GM12878 (cell line): Measurements from ENCODE around the gene VAV2. TPM values are rescaled to one million over a fixed set of nuclear protein-coding genes. Genes with fewer than 3 reads are reported as not detected.

Experiments
- ATAC-seq: fragments of 200-7000 bp; cut with Tn5 transposase; 3 replicates; pipeline ENCODE4 v1.9.1; 2020; ENCODE audit warnings: mild to moderate bottlenecking, moderate library complexity
- BruUV-seq: library from RNA; stranded (reverse); fragments of 400-500 nt; replicated peaks from 2 replicates; lab custom pipeline; 2021; lab: Mats Ljungman, UMichigan
- CTCF ChIA-PET: fragments of 300-600 bp; sonication (Branson Sonifier 250); formaldehyde crosslinking; extraction: SDS; loops from one replicate; lab custom pipeline; 2021; ENCODE audit warnings: inconsistent platforms; lab: Yijun Ruan, JAX
- POLR2A ChIA-PET: fragments of 350-600 bp; formaldehyde crosslinking; extraction: SDS; loops from one replicate; lab custom pipeline; 2021; ENCODE audit warnings: inconsistent platforms; lab: Charles Lee
- RAD21 ChIA-PET: fragments of 300-600 bp; sonication (Branson Sonifier 250); formaldehyde crosslinking; loops from one replicate; lab custom pipeline; 2023; ENCODE audit warnings: antibody characterized with exemption; ENCODE audit not compliant: unreplicated experiment; lab: Charles Lee
- SMC1A ChIA-PET: fragments of 300-600 bp; sonication (Branson Sonifier 250); formaldehyde crosslinking; loops from one replicate; lab custom pipeline; 2023; ENCODE audit not compliant: unreplicated experiment, uncharacterized antibody; lab: Charles Lee
- DNase-seq: peaks from one replicate; pipeline ENCODE4 v3.0.0-alpha.2; 2011; ENCODE audit warnings: low read depth, low spot score
- FAIRE-seq: peaks from 3 replicates; lab custom pipeline; 2011; peaks lifted over from hg19 to GRCh38; lab: Jason Lieb, UNC
- H2AFZ ChIP-seq: 2 replicates; pipeline ENCODE4 v1.6.0; 2011; ENCODE audit warnings: low read depth, low read length, control low read depth; ENCODE audit not compliant: control insufficient read depth
- H3K27ac ChIP-seq: 2 replicates; pipeline ENCODE4 v1.5.1; 2011; ENCODE audit warnings: control low read depth; ENCODE audit not compliant: control insufficient read depth, insufficient read depth
- H3K27me3 ChIP-seq, 2 experiments: replicated peaks in 1 of 2; 2 replicates each; pipeline versions ENCODE4 v1.6.0 to v1.6.1; 2011; ENCODE audit warnings: low read length in 1 of 2; ENCODE audit not compliant: control insufficient read depth in 2 of 2, insufficient read depth in 2 of 2
- H3K36me3 ChIP-seq, 2 experiments: 2 replicates each; pipeline ENCODE4 v1.5.1; 2011; ENCODE audit warnings: low read length in 1 of 2; ENCODE audit not compliant: control insufficient read depth in 2 of 2, insufficient read depth in 2 of 2
- H3K4me1 ChIP-seq: 2 replicates; pipeline ENCODE4 v1.6.1; 2011; ENCODE audit warnings: mild to moderate bottlenecking, low read length, moderate library complexity, mixed read lengths; ENCODE audit not compliant: control insufficient read depth, insufficient read depth
- H3K4me2 ChIP-seq: 2 replicates; pipeline ENCODE4 v1.6.0; 2011; ENCODE audit warnings: control low read depth; ENCODE audit not compliant: control insufficient read depth, insufficient read depth
- H3K4me3 ChIP-seq: fragments of 200-600 bp; sonication (generic); 2 replicates; pipeline ENCODE4 v1.5.1; 2016
- H3K79me2 ChIP-seq: 2 replicates; pipeline ENCODE4 v1.6.0; 2011; ENCODE audit warnings: low read length; ENCODE audit not compliant: control insufficient read depth, insufficient read depth
- H3K9ac ChIP-seq: 2 replicates; pipeline ENCODE4 v1.8.0; 2011; ENCODE audit warnings: low read length, control low read depth, mixed read lengths; ENCODE audit not compliant: control insufficient read depth, insufficient read depth
- H3K9me3 ChIP-seq: replicated peaks from 3 replicates; pipeline ENCODE4 v1.5.1; 2011; ENCODE audit warnings: mild to moderate bottlenecking, low read length; ENCODE audit not compliant: control insufficient read depth, insufficient read depth
- H4K20me1 ChIP-seq: 2 replicates; pipeline ENCODE4 v1.6.0; 2011; ENCODE audit not compliant: control insufficient read depth, insufficient read depth
- BCL3 ChIP-seq: IDR thresholded peaks from 2 replicates; pipeline ENCODE4 v1.6.1; 2011; ENCODE audit warnings: borderline replicate concordance, low read depth, mild to moderate bottlenecking, moderate library complexity, low read length; ENCODE audit not compliant: insufficient read depth, poor library complexity, severe bottlenecking
- CHD1 ChIP-seq: IDR thresholded peaks from 2 replicates; pipeline ENCODE4 v1.6.1; 2012; ENCODE audit warnings: low read depth, low read length, improper control_type of control experiment
- CHD2 ChIP-seq: IDR thresholded peaks from 2 replicates; pipeline ENCODE4 v1.6.1; 2011; ENCODE audit warnings: low read depth, low read length, improper control_type of control experiment, borderline replicate concordance
- ETV6 ChIP-seq, 2 experiments: fragments of 450-650 bp in 1 of 2; IDR thresholded peaks in 1 of 2; conservative IDR thresholded peaks in 1 of 2; 2 replicates each; pipeline ENCODE4 v1.6.1; 2014; ENCODE audit warnings: antibody characterized with exemption in 1 of 2, borderline replicate concordance in 1 of 2, low read depth in 1 of 2, mild to moderate bottlenecking in 1 of 2, moderate library complexity in 1 of 2
- IKZF2 ChIP-seq, 2 experiments: fragments of 450-650 bp; IDR thresholded peaks; 2 replicates each; pipeline ENCODE4 v1.6.1; 2017; ENCODE audit warnings: mild to moderate bottlenecking in 2 of 2, moderate library complexity in 2 of 2
- MTA2 ChIP-seq: fragments of 450-650 bp; IDR thresholded peaks from 2 replicates; pipeline ENCODE4 v1.6.1; 2016; ENCODE audit warnings: low read depth, mild to moderate bottlenecking, moderate library complexity
- RB1 ChIP-seq: fragments of 450-650 bp; formaldehyde crosslinking; IDR thresholded peaks from 2 replicates; pipeline ENCODE4 v1.6.1; 2017; ENCODE audit warnings: mild to moderate bottlenecking, borderline replicate concordance
- SIX5 ChIP-seq: IDR thresholded peaks from 2 replicates; pipeline ENCODE4 v1.6.1; 2011; ENCODE audit warnings: mild to moderate bottlenecking, low read depth, low read length, moderate library complexity; ENCODE audit not compliant: severe bottlenecking
- TBL1XR1 ChIP-seq: IDR thresholded peaks from 2 replicates; pipeline ENCODE4 v1.6.1; 2012; ENCODE audit warnings: low read depth, low read length, improper control_type of control experiment
- TCF12 ChIP-seq: IDR thresholded peaks from 2 replicates; pipeline ENCODE4 v1.6.1; 2011; ENCODE audit warnings: low read depth, mild to moderate bottlenecking, low read length
- YBX1 ChIP-seq: fragments of 450-650 bp; IDR thresholded peaks from 2 replicates; pipeline ENCODE4 v1.6.1; 2016; ENCODE audit warnings: antibody characterized with exemption
- ZNF384 ChIP-seq: IDR thresholded peaks from 2 replicates; pipeline ENCODE4 v1.6.1; 2012; ENCODE audit warnings: low read depth, mild to moderate bottlenecking, low read length, improper control_type of control experiment, borderline replicate concordance
- ZZZ3 ChIP-seq: IDR thresholded peaks from 2 replicates; pipeline ENCODE4 v1.6.1; 2011; ENCODE audit warnings: low read depth; ENCODE audit not compliant: control insufficient read depth, insufficient read length
- WGBS: methylation state at CpG from one replicate; pipeline ENCODE4 v1.1.6; 2016; ENCODE audit warnings: low lambda C conversion rate; ENCODE audit not compliant: insufficient replicate concordance, insufficient coverage; ENCODE audit errors: missing lambda C conversion rate; 5-methylcytosine and 5-hydroxymethylcytosine counted together
- in situ Hi-C: fragments of 300-500 bp; cut with MboI; formaldehyde crosslinking; loops from 9 replicates; pipeline ENCODE4 v1.14.3; 2018; ENCODE audit warnings: mixed read lengths
- intact Hi-C: fragments of 100-400 bp; cut with micrococcal nuclease; formaldehyde crosslinking; loops from one replicate; pipeline ENCODE4 v1.14.2; 2022; ENCODE audit not compliant: unreplicated experiment
- polyA plus RNA-seq, 11 experiments: library from polyadenylated mRNA; depleted of rRNA in 4 of 11; unstranded in 6 of 11; stranded (reverse) in 5 of 11; fragments of >200 nt; fragmentation: Nextera tagmentation in 4 of 11; fragmentation: Illumina TruSeq in 1 of 11; extraction: Ambion mirVana in 4 of 11; extraction: Trizol in 1 of 11; gene quantifications; 1 replicate in 1 of 11; 2 replicates in 10 of 11; pipeline versions ENCODE4 v1.2.1 to v1.2.3, GENCODE V29; 2011 to 2016; ENCODE audit warnings: inconsistent platforms in 2 of 11, missing spikeins in 2 of 11, low read depth in 1 of 11
- total RNA-seq, 4 experiments: library from RNA; depleted of rRNA in 3 of 4; stranded (reverse); fragments of >200 nt in 3 of 4; fragmentation: Illumina TruSeq in 1 of 4; extraction: Trizol in 1 of 4; gene quantifications; 2 replicates each; pipeline versions ENCODE4 v1.2.1 to v1.2.3, GENCODE V29; 2013 to 2021
- TF ChIP-seq, protein P1 (sequence below): IDR thresholded peaks from 2 replicates; pipeline ENCODE4 v1.6.1; 2012; ENCODE audit warnings: low read depth, low read length, improper control_type of control experiment

The VAV2 gene
- total and polyA plus RNA-seq, 10 of the 15 experiments (the other 5 are each of a cell fraction or from before 2014, with no cell fraction given) = 0.13 to 43.9 (median 16.9) TPM

DNA sequence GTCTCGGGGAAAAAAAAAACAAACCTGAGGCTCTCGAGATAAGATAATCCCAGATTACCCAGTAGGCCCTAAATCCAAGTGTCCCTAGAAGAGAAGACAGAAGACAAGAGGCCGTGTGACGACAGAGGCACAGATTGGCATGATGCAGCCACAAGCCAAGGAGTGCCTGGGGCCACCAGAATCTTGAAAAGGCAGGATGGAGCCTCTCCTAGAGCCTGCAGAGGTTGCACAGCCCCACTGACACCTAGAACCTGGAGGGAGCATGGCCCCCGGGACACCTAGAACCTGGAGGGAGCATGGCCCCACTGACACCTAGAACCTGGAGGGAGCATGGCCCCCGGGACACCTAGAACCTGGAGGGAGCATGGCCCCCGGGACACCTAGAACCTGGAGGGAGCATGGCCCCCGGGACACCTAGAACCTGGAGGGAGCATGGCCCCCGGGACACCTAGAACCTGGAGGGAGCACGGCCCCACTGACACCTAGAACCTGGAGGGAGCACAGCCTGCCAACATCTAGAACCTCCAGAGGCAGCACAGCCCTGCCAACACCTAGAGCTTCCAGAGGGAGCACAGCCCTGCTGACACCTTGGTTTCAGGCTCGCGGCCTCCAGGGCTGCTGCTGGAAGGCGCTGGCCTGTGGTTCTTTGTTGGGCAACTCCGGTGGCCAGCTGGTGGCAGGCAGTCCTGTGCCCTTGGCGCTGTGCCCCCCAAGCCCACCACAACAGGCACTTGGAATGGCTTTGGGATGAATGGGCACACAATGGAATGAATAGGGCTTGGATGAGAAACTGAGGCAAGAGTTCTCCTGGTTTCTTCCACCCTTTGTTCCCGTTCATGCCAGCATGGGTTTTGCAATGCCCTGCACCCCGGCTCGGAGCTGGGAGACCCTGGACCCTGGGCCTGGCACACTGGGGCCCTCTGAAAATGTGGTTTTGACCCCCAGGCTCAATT, 39.2 kb downstream of the VAV2 start (continued):
- TF ChIP-seq IKZF2 (IDR thresholded peaks at IDR 0.05) (no peak), CHD2 (no peak), CHD1 (no peak), ETV6 (conservative IDR thresholded peaks at IDR 0.05 in 1 of 2, IDR thresholded peaks at IDR 0.05 in 1 of 2; ENCODE audit: borderline replicate concordance in 1 of 2, low read depth in 1 of 2) (no peak), TBL1XR1 (no peak), ZNF384 (no peak)
- TF ChIP-seq, protein P1, sequence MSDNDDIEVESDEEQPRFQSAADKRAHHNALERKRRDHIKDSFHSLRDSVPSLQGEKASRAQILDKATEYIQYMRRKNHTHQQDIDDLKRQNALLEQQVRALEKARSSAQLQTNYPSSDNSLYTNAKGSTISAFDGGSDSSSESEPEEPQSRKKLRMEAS = no peak

- Histone ChIP-seq H3K27me3 (no peaks in the 10 kb centered on the region), H4K20me1 (no peaks in the 10 kb centered on the region), H3K9ac (no peak overlapping the region), H2AFZ (no peak overlapping the region), H3K27ac (no peak overlapping the region), H3K4me3 (no peak overlapping the region), H3K36me3 (peaks cover 0 to 11% of the 10 kb centered on the region in 2 experiments; a peak in 2 of 4 replicates), H3K79me2 (peaks cover 74% of the 10 kb centered on the region), H3K4me2 (no peak overlapping the region), H3K9me3 (no peaks in the 10 kb centered on the region), H3K4me1 (peaks cover 34% of the 10 kb centered on the region)
- SMC1A ChIA-PET = interaction anchor here (1.2 kb wide), 1 partner anchor 39 kb away, joined by 3 read pairs; no protein-coding TSS in a partner anchor
- RAD21 ChIA-PET = interaction anchor here (1.4 kb wide), 1 partner anchor 40 kb away, joined by 3 read pairs; no protein-coding TSS in a partner anchor
- in situ Hi-C loops = no loop called here
- FAIRE-seq (no peak), ATAC-seq (no peak), DNase-seq (no peak)
- CTCF ChIA-PET = no interaction called here
- POLR2A ChIA-PET = no interaction called here
- no peak for TF ChIP-seq MTA2
- no peak for TF ChIP-seq TCF12
- no peak for TF ChIP-seq ZZZ3
- TF ChIP-seq YBX1 = no peak
- TF ChIP-seq SIX5 = no peak
- TF ChIP-seq RB1 = no peak
- no peak for TF ChIP-seq BCL3
- no TSS peak for BruUV-seq
- WGBS = 91% methylated on average over 8 of the region's 8 CpGs
- intact Hi-C loops = no loop called here
These were observed 40.9 kb downstream of the VAV2 start for GRCh38 chr9:133951265-133951664.
